ENCODE results near the gene ALS2.

Gene ALS2

GRCh38 chr2:201785135-201785534 lies 4.4 kb upstream of the ALS2 start:
- H3K4me3 ChIP-seq (replicated peaks; ENCODE audit: low read depth, low read length) = no peak overlapping the region
- no peak for TF ChIP-seq CTCF (IDR thresholded peaks at IDR 0.05; ENCODE audit: low read length, missing control alignments)
- no peak for DNase-seq (ENCODE audit: low read depth)

GRCh38 chr2:201784563-201784962 lies 3.8 kb upstream of the ALS2 start:
- no peak overlapping the region for H3K4me3 ChIP-seq (replicated peaks; ENCODE audit: low read depth, low read length)
- DNase-seq (ENCODE audit: low read depth) = no peak
- TF ChIP-seq CTCF (IDR thresholded peaks at IDR 0.05; ENCODE audit: low read length, missing control alignments) = no peak

- TF ChIP-seq CTCF (IDR thresholded peaks at IDR 0.05; ENCODE audit: low read length, missing control alignments) = no peak
- H3K4me3 ChIP-seq (replicated peaks; ENCODE audit: low read depth, low read length) = peak overlapping the region; percentile 89
- peak; percentile 10 for DNase-seq (ENCODE audit: low read depth)
Measured at GRCh38 chr2:201781557-201782051, 871 bp upstream of the ALS2 start.

GRCh38 chr2:201779901-201780673 lies 646 bp downstream of the ALS2 start:
- peak; percentile 26 for DNase-seq (ENCODE audit: low read depth)
- TF ChIP-seq CTCF (IDR thresholded peaks at IDR 0.05; ENCODE audit: low read length, missing control alignments) = no peak
- peak overlapping the region; percentile 89 for H3K4me3 ChIP-seq (replicated peaks; ENCODE audit: low read depth, low read length)

- DNase-seq (ENCODE audit: low read depth) = no peak
- no peak overlapping the region for H3K4me3 ChIP-seq (replicated peaks; ENCODE audit: low read depth, low read length)
- TF ChIP-seq CTCF (IDR thresholded peaks at IDR 0.05; ENCODE audit: low read length, missing control alignments) = no peak
Measured at GRCh38 chr2:201777869-201778268, 2.9 kb downstream of the ALS2 start.

GRCh38 chr2:201777043-201777442 lies 3.7 kb downstream of the ALS2 start:
- H3K4me3 ChIP-seq (replicated peaks; ENCODE audit: low read depth, low read length) = no peak overlapping the region
- no peak for DNase-seq (ENCODE audit: low read depth)
- no peak for TF ChIP-seq CTCF (IDR thresholded peaks at IDR 0.05; ENCODE audit: low read length, missing control alignments)

GRCh38 chr2:201775326-201775725 lies 5.4 kb downstream of the ALS2 start:
- no peak for TF ChIP-seq CTCF (IDR thresholded peaks at IDR 0.05; ENCODE audit: low read length, missing control alignments)
- DNase-seq (ENCODE audit: low read depth) = no peak
- H3K4me3 ChIP-seq (replicated peaks; ENCODE audit: low read depth, low read length) = no peak overlapping the region

All from fibroblast of pulmonary artery (primary cell).